HG02938 (cell line): ENCODE results near the gene C19orf67.
"Not testable (repeated sequence)": the region's sequence is repeated elsewhere in the genome, so short reads cannot be mapped to it uniquely, and the experiment has no call there.

Source experiments
- ATAC-seq: cut with Tn5 transposase; IDR thresholded peaks from one replicate; pipeline ENCODE4 v1.9.1; 2021; ENCODE audit warnings: mild to moderate bottlenecking, moderate library complexity; ENCODE audit not compliant: unreplicated experiment

The C19orf67 gene

GRCh38 chr19:14058182-14059092 is 27.1 kb downstream of the C19orf67 start:
- ATAC-seq = no peak

GRCh38 chr19:14056741-14057356 is 28.7 kb downstream of the C19orf67 start:
- no peak for ATAC-seq

GRCh38 chr19:14056069-14056666 is 29.4 kb downstream of the C19orf67 start:
- ATAC-seq = no peak

- no peak for ATAC-seq
These were observed 30.2 kb downstream of the C19orf67 start for GRCh38 chr19:14055396-14055795.

GRCh38 chr19:14054721-14055120 is 30.9 kb downstream of the C19orf67 start:
- no peak for ATAC-seq

GRCh38 chr19:14054099-14054498 is 31.5 kb downstream of the C19orf67 start:
- ATAC-seq = no peak

GRCh38 chr19:14053500-14053899 is 32.1 kb downstream of the C19orf67 start:
- ATAC-seq = no peak

GRCh38 chr19:14053032-14053431 is 32.6 kb downstream of the C19orf67 start:
- ATAC-seq = no peak

GRCh38 chr19:14052470-14052869 is 33.1 kb downstream of the C19orf67 start:
- no peak for ATAC-seq

- no peak for ATAC-seq
These were observed 33.6 kb downstream of the C19orf67 start for GRCh38 chr19:14051980-14052379.

- not testable (repeated sequence) for ATAC-seq
These were observed 34.6 kb downstream of the C19orf67 start for GRCh38 chr19:14050961-14051360.

- ATAC-seq = no peak
These were observed 35.1 kb downstream of the C19orf67 start for GRCh38 chr19:14050512-14050911.

GRCh38 chr19:14048443-14049153 is 37.0 kb downstream of the C19orf67 start:
- no peak for ATAC-seq

GRCh38 chr19:14047866-14048265 is 37.7 kb downstream of the C19orf67 start:
- not testable (repeated sequence) for ATAC-seq

- ATAC-seq = not testable (repeated sequence)
These were observed 42.6 kb downstream of the C19orf67 start for GRCh38 chr19:14042659-14043608.

- no peak for ATAC-seq
These were observed 46.4 kb downstream of the C19orf67 start for GRCh38 chr19:14039181-14039580.

GRCh38 chr19:14035706-14036105 is 49.9 kb downstream of the C19orf67 start:
- ATAC-seq = no peak

- ATAC-seq = not testable (repeated sequence)
These were observed 50.4 kb downstream of the C19orf67 start for GRCh38 chr19:14035159-14035558.

- no peak for ATAC-seq
These were observed 51.6 kb downstream of the C19orf67 start for GRCh38 chr19:14033946-14034345.
